Colonic mucosa (tissue), 4 donors: ENCODE data around the gene LPCAT4. TPM values are rescaled to one million over a fixed set of nuclear protein-coding genes. Genes with fewer than 3 reads are reported as not detected.

Source experiments
- DNase-seq: peaks from one replicate; pipeline ENCODE4 v3.0.0-alpha.2; 2020
- H3K27ac ChIP-seq: fragments of 200-600 bp; one replicate; pipeline ENCODE4 v1.8.0; 2021
- H3K27me3 ChIP-seq: fragments of 200-600 bp; one replicate; pipeline ENCODE4 v1.8.0; 2021
- H3K36me3 ChIP-seq: fragments of 200-600 bp; one replicate; pipeline ENCODE4 v1.8.0; 2021
- H3K4me1 ChIP-seq: fragments of 200-600 bp; one replicate; pipeline ENCODE4 v1.8.0; 2021; ENCODE audit warnings: mild to moderate bottlenecking
- H3K4me3 ChIP-seq: fragments of 200-600 bp; one replicate; pipeline ENCODE4 v1.8.0; 2021
- H3K9ac ChIP-seq, 2 donors: one replicate each; pipeline ENCODE4 v1.7.0; 2013; ENCODE audit warnings: control low read depth in 2 of 2, low read depth in 2 of 2, low read length in 2 of 2
- H3K9me3 ChIP-seq: fragments of 200-600 bp; one replicate; pipeline ENCODE4 v1.8.0; 2021
- intact Hi-C: fragments of 100-400 bp; cut with DNase I; formaldehyde crosslinking; loops from one replicate; pipeline ENCODE4 v1.14.1; 2022
- total RNA-seq, 2 donors: library from RNA; stranded (reverse); fragmentation: NEBNext Ultra II Directional in 1 of 2; extraction: Animal tissue kit (Norgen Biotek cat#: 25700) in 1 of 2; gene quantifications; one replicate each; pipeline ENCODE4 v1.2.1, GENCODE V29; 2021
- TF ChIP-seq, protein P1 (sequence below): fragments of 200-600 bp; IDR thresholded peaks from one replicate; pipeline ENCODE4 v1.8.0; 2022; ENCODE audit warnings: antibody characterized with exemption, mild to moderate bottlenecking
- donor health status: healthy.
- donor health status: DM: no; HTN: no; CAD: no.
- donor health status: DM: no; HTN: no; CAD: no.

LPCAT4 gene
- total RNA-seq, 2 donors from 2014 or later = 174 to 175 TPM

DNA sequence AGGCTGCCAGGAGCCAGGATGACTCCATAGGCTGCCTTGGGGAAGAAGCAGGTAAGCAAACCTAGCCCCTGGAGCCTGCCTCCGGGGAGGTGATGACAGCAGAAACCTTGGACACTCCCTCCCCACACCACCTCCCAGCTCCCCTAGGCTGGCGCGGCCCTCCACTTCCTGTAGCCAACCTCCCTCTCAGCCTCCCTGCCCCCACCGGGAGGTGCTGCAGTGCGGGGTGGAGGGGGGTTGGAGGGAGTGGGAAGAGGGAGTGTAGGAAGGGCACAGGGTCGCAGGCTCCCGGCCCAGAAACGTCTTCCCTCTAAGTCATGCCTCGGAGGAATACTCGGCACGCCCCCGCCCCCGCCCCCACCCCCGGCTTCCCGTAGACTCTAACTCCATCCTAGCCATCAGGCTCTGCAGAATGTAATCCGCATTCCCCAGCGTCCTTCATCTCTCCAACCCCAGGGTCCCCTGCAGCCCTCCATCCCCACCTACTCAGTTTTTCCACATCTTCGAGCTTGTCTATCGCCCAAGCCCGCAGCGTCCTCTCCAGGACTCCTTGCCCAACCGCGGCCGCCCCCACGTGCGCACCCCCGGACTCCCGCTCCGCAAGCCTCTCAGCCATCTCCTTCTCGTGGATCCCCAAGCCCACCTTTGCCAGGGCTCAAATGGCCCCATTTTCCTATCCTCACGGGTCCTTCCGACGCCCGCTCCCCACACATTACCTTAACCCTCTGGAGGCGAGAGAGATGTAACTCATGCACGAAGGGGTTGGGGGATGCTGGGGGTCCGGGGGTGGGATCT lies 528 bp downstream of the LPCAT4 start:
- H3K4me1 ChIP-seq = peaks cover 8% of the 10 kb centered on the region
- no peaks in the 10 kb centered on the region for H3K9me3 ChIP-seq
- peak overlapping the region; percentile 82 to 92 for H3K9ac ChIP-seq
- H3K4me3 ChIP-seq = peak overlapping the region; percentile 76
- no peaks in the 10 kb centered on the region for H3K27me3 ChIP-seq
- H3K36me3 ChIP-seq = no peaks in the 10 kb centered on the region
- DNase-seq = peak; percentile 91
- intact Hi-C loops = loop anchor here (2.0 to 10.0 kb wide), 2 partner anchors 24 to 132 kb away; partner anchors contain the start of genes NOP10 and NUTM1
- TF ChIP-seq, protein P1, sequence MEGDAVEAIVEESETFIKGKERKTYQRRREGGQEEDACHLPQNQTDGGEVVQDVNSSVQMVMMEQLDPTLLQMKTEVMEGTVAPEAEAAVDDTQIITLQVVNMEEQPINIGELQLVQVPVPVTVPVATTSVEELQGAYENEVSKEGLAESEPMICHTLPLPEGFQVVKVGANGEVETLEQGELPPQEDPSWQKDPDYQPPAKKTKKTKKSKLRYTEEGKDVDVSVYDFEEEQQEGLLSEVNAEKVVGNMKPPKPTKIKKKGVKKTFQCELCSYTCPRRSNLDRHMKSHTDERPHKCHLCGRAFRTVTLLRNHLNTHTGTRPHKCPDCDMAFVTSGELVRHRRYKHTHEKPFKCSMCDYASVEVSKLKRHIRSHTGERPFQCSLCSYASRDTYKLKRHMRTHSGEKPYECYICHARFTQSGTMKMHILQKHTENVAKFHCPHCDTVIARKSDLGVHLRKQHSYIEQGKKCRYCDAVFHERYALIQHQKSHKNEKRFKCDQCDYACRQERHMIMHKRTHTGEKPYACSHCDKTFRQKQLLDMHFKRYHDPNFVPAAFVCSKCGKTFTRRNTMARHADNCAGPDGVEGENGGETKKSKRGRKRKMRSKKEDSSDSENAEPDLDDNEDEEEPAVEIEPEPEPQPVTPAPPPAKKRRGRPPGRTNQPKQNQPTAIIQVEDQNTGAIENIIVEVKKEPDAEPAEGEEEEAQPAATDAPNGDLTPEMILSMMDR = no peak
- H3K27ac ChIP-seq = peak overlapping the region; percentile 100

DNA sequence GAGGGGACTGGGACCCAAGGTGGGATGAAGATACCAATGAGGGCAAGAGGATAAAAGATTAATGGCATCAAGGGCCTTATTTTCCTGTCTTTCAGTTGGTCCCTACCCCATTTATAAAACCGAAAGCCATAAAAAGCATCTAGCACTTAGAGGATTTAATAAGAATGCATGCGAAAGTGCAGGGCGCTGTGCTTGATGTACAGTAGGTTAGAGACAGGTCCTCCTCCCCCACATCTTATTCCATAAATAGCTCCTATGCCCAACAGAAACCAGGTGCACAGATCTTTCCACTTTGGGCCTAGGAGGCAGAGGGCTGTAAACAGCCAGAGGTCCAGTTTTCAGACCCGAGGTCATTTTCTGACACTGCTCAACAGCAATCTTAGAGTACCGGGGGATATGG lies 1.2 kb downstream of the LPCAT4 start:
- intact Hi-C loops = loop anchor here (2.0 to 10.0 kb wide), 2 partner anchors 23 to 131 kb away; partner anchors contain the start of genes NOP10 and NUTM1
- TF ChIP-seq, protein P1 = no peak
- Histone ChIP-seq H3K27ac (peak overlapping the region; percentile 100), H3K4me1 (peaks cover 8% of the 10 kb centered on the region), H3K4me3 (peak overlapping the region; percentile 76), H3K9ac (peak overlapping the region; percentile 64 to 92), H3K9me3 (no peaks in the 10 kb centered on the region), H3K27me3 (no peaks in the 10 kb centered on the region), H3K36me3 (no peaks in the 10 kb centered on the region)
- no peak for DNase-seq

DNA sequence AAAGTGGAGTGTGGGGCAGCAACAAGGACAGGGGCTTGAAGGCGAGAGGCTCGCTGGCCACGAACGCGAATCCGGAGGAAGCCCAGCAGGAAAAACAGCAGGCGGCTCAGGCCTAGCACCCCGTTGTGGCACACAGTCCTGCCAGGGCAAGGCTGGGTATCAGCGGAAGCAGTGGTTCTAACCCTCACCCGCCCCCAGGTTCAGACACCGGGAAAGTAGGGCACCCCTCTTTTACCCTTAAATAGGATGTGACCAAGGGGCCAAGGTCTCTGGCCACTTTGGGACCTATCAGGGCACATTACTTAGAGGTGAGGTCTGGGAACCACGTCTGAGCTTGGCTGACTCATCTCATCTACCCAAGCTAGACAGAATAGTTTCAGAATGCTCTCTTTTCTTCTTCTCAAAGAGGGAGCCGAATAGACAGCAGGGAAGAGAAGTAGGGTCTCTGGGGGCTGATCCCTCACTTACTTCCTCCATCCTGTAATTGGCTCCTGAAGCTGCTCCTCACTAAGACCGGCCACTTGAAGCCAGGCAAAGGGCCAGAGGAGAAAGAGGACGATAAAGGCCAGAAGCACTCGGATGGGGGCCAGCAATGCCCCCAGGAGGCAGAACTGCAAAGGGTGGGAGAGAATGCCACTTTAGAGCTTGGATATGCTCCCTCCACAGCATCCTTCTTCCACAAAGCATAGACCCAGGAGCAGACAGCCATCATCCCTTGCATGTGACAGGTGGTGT lies 1.7 kb downstream of the LPCAT4 start:
- Histone ChIP-seq H3K27me3 (no peaks in the 10 kb centered on the region), H3K27ac (peak overlapping the region; percentile 100), H3K9ac (peak overlapping the region; percentile 64 to 92), H3K4me1 (peaks cover 8% of the 10 kb centered on the region), H3K4me3 (peak overlapping the region; percentile 76), H3K36me3 (no peaks in the 10 kb centered on the region), H3K9me3 (no peaks in the 10 kb centered on the region)
- intact Hi-C loops = loop anchor here (10.0 kb wide), 1 partner anchor 130 kb away; no protein-coding TSS in a partner anchor
- TF ChIP-seq, protein P1 = no peak
- no peak for DNase-seq

DNA sequence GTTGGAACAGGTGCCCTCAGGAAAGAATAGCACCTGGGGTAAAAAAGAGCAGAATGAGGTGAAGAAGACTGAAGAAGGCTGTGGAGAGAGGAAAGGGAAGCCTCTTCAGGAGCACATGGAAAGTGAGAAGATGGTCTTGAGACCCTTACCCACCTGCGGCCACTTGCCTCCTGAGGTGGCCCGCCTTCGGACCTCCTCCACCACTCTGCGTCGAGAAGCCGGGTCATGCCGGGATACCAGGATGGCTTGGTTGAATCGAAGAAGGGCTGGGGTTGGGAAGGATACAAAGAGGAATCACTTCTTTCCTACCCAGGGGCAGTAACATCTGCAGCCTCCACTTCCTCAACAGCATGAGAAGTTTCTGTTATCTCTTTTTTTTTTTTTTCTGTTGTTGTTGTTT lies 3.0 kb downstream of the LPCAT4 start:
- TF ChIP-seq, protein P1 = no peak
- Histone ChIP-seq H3K4me3 (no peak overlapping the region), H3K9me3 (no peaks in the 10 kb centered on the region), H3K36me3 (no peaks in the 10 kb centered on the region), H3K9ac (no peak overlapping the region), H3K4me1 (peaks cover 8% of the 10 kb centered on the region), H3K27me3 (no peaks in the 10 kb centered on the region), H3K27ac (no peak overlapping the region)
- intact Hi-C loops = loop anchor here (10.0 kb wide), 1 partner anchor 129 kb away; no protein-coding TSS in a partner anchor
- no peak for DNase-seq

DNA sequence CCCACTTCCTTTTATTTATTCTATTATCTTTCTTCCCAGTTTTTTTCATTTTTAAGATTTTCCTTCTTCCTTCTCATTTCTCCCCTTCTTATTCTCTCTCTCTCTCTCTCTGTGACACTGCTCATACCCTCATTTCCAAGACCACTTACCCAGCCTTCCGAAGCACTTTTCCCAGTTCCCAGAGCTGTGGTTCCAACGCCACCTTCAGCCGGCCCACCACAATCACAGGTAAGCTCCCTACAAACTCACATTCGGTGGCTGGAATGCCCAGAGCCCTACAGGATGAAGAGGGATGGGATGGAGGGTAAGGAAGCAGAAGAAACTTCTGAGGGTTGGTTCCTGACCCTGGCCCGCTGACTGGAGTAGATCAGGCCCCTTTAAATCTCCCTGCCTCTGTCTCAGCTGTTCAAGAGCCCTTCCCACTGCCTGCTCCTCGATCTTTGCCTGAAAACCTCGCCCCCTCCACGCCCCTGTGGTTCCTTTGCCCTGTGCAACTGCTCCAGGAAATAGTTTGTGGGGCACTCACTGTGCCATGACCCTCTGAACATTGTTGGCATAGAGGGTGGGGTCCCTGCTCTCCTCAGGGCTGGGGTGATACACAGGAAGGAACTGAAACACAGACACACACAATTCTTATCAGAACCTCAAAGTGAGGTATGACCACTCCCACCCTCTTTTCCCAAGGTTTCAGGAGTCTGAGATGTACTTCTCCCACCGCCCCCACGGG lies 4.8 kb downstream of the LPCAT4 start:
- intact Hi-C loops = loop anchor here (10.0 kb wide), 1 partner anchor 127 kb away; no protein-coding TSS in a partner anchor
- H3K9ac ChIP-seq = peak overlapping the region; percentile 36 to 74
- DNase-seq = peak; percentile 92
- H3K27ac ChIP-seq = peak overlapping the region; percentile 84
- H3K27me3 ChIP-seq = no peaks in the 10 kb centered on the region
- H3K4me3 ChIP-seq = no peak overlapping the region
- H3K9me3 ChIP-seq = no peaks in the 10 kb centered on the region
- peaks cover 9% of the 10 kb centered on the region for H3K36me3 ChIP-seq
- TF ChIP-seq, protein P1 = no peak
- H3K4me1 ChIP-seq = peaks cover 8% of the 10 kb centered on the region
